ENCODE results near the gene PP2D1. TPM values are rescaled to one million over a fixed set of nuclear protein-coding genes. Genes with fewer than 3 reads are reported as not detected.

PP2D1 gene
- total and polyA plus RNA-seq, 9 donors, result 0.12 to 0.37 (median 0.21) TPM; not detected in 1

DNA sequence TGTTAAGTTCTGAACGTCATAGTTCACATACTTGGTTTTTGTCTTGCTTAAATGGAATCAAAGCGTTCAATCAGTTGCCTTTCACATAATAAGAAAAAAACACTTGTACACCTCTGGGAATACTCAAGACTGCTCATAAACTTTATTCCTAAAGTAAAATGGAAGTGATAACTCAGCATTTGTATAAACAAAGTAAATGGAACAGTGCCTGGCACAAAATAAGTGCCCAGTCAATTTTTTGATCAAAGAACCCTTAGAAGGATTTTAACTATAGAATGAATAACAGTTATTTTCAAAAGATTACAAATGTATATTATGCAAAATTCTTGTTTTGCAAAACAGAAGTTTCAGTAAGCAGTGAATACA is 63.9 kb downstream of the PP2D1 start:
- WGBS (ENCODE audit: insufficient coverage), result no CpG with 5 or more reads among the region's 2 CpGs
- Histone ChIP-seq H3K36me3 (ENCODE audit: control insufficient read depth, insufficient read depth, low read length) (peaks cover 10% of the 10 kb centered on the region), H3K27me3 (ENCODE audit: control insufficient read depth, insufficient read depth, low read length) (no peaks in the 10 kb centered on the region), H3K9me3 (replicated peaks; ENCODE audit: control insufficient read depth, low read depth, low read length) (no peaks in the 10 kb centered on the region), H3K27ac (ENCODE audit: low read length) (peak overlapping the region; percentile 99), H3K4me1 (ENCODE audit: control insufficient read depth, insufficient read depth, low read length) (peaks cover 8% of the 10 kb centered on the region), H3K4me3 (ENCODE audit: low read length) (peak overlapping the region; percentile 98)
- DNase-seq, result no peak

DNA sequence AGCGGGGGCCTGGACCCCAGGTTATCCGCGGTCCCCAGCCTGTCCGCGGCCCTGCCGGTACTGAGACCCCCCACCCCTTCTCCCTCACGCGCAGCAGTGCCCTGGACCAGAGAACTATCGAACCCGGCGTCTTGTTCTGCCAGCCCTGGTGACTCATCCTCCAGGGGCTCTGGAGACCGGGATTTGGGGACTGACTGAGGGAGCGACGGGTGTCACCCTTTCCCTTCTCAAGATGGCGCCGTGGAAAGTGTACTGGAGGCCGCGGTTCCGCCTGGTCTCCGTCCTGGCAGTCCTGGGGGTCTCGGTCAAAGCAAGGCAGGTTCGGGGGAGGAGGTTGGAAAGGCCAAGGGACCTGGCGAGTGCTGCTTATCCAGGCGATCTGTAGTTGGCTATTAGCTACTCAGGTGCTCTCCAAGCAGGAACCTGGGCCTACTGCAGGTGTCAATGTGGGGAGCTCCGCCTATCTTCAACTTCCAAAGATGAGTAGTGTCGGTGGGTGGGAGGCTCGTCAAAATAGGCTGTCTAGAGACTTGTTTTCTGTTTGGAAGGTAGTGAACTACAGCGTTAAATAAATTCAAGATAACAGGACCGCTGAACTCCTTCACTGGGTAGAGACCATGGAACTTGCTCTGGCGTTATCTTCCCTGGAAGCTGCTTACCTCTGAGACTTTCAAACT is 64.4 kb downstream of the PP2D1 start:
- 0% methylated on average over 10 of the region's 30 CpGs for WGBS (ENCODE audit: insufficient coverage)
- Histone ChIP-seq H3K27ac (ENCODE audit: low read length) (peak overlapping the region; percentile 99), H3K4me3 (ENCODE audit: low read length) (peak overlapping the region; percentile 98), H3K4me1 (ENCODE audit: control insufficient read depth, insufficient read depth, low read length) (peaks cover 8% of the 10 kb centered on the region), H3K36me3 (ENCODE audit: control insufficient read depth, insufficient read depth, low read length) (peaks cover 10% of the 10 kb centered on the region), H3K9me3 (replicated peaks; ENCODE audit: control insufficient read depth, low read depth, low read length) (no peaks in the 10 kb centered on the region), H3K27me3 (ENCODE audit: control insufficient read depth, insufficient read depth, low read length) (no peaks in the 10 kb centered on the region)
- peak; percentile 69 for DNase-seq

DNA sequence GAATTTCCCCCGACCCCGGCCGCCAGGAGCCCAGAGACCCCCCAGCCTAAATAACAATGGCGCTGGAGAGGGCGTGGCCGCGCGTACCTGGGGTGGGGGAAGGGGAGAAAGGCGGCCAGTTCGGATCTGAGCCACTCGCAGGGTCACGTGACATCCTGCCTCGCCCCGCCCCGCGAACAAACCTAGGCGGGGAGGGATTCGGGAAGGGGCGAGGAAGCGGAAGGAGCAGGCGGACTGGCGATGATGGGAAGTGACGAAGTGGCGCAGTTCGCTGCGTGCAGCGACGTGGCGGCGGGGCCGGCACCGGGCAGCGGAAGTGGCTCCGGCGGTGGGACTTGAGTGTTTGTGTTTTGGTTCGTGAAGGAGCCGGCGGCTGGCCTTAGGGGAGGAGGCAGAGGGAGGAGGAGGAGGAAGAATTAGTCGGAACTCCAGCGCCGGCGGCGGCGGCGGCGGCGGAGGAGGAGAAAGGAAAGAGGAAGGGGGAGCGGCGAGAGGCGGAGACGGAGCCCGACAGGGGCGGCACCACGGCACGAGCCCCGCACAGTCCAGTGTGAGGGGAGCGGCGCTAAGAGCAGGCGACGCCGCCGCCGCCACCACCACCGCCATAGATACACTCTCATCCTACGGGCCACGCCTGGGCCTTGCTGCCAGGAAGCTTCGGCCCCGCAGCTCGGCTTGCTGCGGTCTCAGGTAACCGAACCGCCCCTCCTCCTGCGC is 65.1 kb downstream of the PP2D1 start, which contains the start of gene RAB5A:
Gene RAB5A, plus strand, starts transcription at position 266 of the 717 bp plus-strand sequence. CDS start 3,802 bp downstream, outside the sequence.
- Histone ChIP-seq H3K9me3 (replicated peaks; ENCODE audit: control insufficient read depth, low read depth, low read length) (no peaks in the 10 kb centered on the region), H3K27me3 (ENCODE audit: control insufficient read depth, insufficient read depth, low read length) (no peaks in the 10 kb centered on the region), H3K27ac (ENCODE audit: low read length) (peak within 1 kb of the TSS; percentile 99), H3K4me1 (ENCODE audit: control insufficient read depth, insufficient read depth, low read length) (peaks cover 8% of the 10 kb centered on the region), H3K36me3 (ENCODE audit: control insufficient read depth, insufficient read depth, low read length) (peaks cover 7% of the 10 kb centered on the region), H3K4me3 (ENCODE audit: low read length) (peak within 1 kb of the TSS; percentile 98)
- WGBS (ENCODE audit: insufficient coverage), result under 1% methylated on average over 51 of the region's 73 CpGs
- peak; percentile 99 for DNase-seq

DNA sequence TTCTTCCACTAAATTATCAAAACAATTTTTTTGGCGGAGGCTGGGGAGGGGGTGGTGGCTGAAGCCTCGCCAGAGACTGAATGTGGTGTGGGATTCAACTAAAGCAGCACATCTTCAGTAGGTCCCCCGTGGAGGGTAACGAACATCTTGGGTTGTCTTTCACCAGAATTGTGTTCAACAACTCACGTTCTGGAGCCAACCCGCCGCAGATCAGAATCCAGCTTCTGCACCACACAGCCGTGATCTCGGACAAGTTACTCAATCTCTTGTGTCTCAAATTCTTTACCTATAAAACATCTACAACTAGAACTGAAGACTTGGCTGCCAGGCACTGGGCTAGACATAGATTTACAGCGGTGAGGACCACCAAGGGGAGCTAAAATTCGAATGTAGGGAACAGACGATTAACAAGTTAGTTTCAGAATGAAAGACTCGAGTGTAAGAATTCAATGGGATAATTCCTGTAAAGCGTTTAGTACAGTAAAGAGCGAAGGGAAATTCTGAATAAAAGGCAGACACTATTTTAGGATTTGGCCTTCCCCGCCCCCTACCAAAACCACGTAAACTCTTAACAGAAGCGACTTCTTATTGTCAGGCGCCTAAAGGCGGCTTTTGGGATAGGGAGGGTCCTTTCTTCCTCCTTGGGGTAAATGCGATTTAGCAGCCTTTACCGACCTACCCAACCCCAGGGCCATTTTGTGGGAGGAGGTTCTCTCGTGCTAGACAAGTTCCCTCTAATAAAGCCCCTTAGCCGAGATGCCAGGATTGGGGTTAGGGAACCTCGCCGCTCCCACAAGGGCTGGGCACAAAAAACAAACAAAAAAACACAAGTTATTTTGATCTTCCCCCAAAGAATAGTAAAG is 65.9 kb downstream of the PP2D1 start:
- DNase-seq, result peak; percentile 21
- Histone ChIP-seq H3K36me3 (ENCODE audit: control insufficient read depth, insufficient read depth, low read length) (no peaks in the 10 kb centered on the region), H3K9me3 (replicated peaks; ENCODE audit: control insufficient read depth, low read depth, low read length) (no peaks in the 10 kb centered on the region), H3K4me1 (ENCODE audit: control insufficient read depth, insufficient read depth, low read length) (peaks cover 8% of the 10 kb centered on the region), H3K4me3 (ENCODE audit: low read length) (peak overlapping the region; percentile 98), H3K27ac (ENCODE audit: low read length) (peak overlapping the region; percentile 99), H3K27me3 (ENCODE audit: control insufficient read depth, insufficient read depth, low read length) (no peaks in the 10 kb centered on the region)
- WGBS (ENCODE audit: insufficient coverage), result 72% methylated on average over 9 of the region's 26 CpGs

DNA sequence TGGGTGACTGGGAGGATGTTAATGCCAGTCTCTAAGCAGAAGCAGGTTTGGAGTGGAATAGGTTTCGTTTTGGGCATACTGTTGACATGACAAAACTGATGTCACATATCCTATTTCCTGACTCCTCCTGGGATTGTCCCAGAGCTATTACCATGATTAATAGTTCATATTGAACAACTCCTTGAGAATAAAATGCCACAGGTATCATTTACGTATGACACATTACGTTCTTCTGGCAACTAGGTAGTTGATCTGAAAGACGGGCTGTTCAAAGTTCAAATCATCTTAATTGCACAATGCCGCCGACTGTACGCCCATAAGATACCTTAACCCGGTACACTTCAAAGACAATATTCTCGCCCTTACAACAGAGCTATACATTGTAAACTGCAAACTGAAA is 66.5 kb downstream of the PP2D1 start:
- Histone ChIP-seq H3K36me3 (ENCODE audit: control insufficient read depth, insufficient read depth, low read length) (no peaks in the 10 kb centered on the region), H3K4me3 (ENCODE audit: low read length) (no peak overlapping the region), H3K9me3 (replicated peaks; ENCODE audit: control insufficient read depth, low read depth, low read length) (no peaks in the 10 kb centered on the region), H3K27ac (ENCODE audit: low read length) (no peak overlapping the region), H3K4me1 (ENCODE audit: control insufficient read depth, insufficient read depth, low read length) (peaks cover 8% of the 10 kb centered on the region), H3K27me3 (ENCODE audit: control insufficient read depth, insufficient read depth, low read length) (no peaks in the 10 kb centered on the region)
- no CpG with 5 or more reads among the region's 9 CpGs for WGBS (ENCODE audit: insufficient coverage)
- DNase-seq, result no peak

DNA sequence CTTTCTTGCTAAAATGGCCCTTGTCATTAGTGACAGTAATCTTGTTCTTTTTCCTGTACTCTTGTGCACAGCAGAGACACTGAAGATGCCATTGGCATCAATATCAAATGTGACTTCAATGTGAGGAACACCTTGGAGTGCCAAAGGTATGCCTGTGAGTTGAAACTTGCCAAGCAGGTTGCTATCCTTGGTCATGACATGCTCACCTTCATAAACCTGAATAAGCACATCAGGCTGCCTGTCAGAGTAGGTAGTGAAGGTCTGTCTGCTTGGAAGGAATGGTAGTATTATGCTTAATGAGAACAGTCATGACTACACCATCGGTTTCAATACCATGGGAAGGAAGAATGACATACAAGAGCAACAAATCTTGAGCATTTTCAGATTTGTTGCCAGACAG is 71.4 kb downstream of the PP2D1 start:
- Histone ChIP-seq H3K27me3 (ENCODE audit: control insufficient read depth, insufficient read depth, low read length) (no peaks in the 10 kb centered on the region), H3K4me3 (ENCODE audit: low read length) (no peak overlapping the region), H3K36me3 (ENCODE audit: control insufficient read depth, insufficient read depth, low read length) (no peaks in the 10 kb centered on the region), H3K9me3 (replicated peaks; ENCODE audit: control insufficient read depth, low read depth, low read length) (no peaks in the 10 kb centered on the region), H3K27ac (ENCODE audit: low read length) (no peak overlapping the region), H3K4me1 (ENCODE audit: control insufficient read depth, insufficient read depth, low read length) (no peaks in the 10 kb centered on the region)
- no peak for DNase-seq
- WGBS (ENCODE audit: insufficient coverage), result no CpG with 5 or more reads among the region's 1 CpG

DNA sequence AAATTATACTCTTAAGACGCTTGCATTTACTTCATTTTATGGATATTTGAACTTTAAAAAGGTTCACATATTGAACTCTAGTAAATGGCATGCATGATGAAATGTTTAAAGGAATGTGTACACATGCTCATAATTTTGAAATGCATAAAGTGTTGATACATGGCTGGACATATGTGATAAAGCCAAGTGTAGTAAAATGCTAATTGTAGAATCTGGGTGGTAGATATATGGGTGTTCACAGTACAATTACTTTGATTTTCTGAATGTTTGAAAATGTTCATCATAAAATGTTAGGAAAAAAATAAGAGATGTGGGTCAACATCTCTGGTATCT is 73.8 kb downstream of the PP2D1 start:
- no peak overlapping the region for H3K27ac ChIP-seq (ENCODE audit: low read length)
- WGBS (ENCODE audit: insufficient coverage), result no CpG with 5 or more reads among the region's 1 CpG
- no peak overlapping the region for H3K4me3 ChIP-seq (ENCODE audit: low read length)
- no peaks in the 10 kb centered on the region for H3K4me1 ChIP-seq (ENCODE audit: control insufficient read depth, insufficient read depth, low read length)
- H3K27me3 ChIP-seq (ENCODE audit: control insufficient read depth, insufficient read depth, low read length), result peaks cover 4% of the 10 kb centered on the region
- no peaks in the 10 kb centered on the region for H3K36me3 ChIP-seq (ENCODE audit: control insufficient read depth, insufficient read depth, low read length)
- no peak for DNase-seq
- no peaks in the 10 kb centered on the region for H3K9me3 ChIP-seq (replicated peaks; ENCODE audit: control insufficient read depth, low read depth, low read length)

DNA sequence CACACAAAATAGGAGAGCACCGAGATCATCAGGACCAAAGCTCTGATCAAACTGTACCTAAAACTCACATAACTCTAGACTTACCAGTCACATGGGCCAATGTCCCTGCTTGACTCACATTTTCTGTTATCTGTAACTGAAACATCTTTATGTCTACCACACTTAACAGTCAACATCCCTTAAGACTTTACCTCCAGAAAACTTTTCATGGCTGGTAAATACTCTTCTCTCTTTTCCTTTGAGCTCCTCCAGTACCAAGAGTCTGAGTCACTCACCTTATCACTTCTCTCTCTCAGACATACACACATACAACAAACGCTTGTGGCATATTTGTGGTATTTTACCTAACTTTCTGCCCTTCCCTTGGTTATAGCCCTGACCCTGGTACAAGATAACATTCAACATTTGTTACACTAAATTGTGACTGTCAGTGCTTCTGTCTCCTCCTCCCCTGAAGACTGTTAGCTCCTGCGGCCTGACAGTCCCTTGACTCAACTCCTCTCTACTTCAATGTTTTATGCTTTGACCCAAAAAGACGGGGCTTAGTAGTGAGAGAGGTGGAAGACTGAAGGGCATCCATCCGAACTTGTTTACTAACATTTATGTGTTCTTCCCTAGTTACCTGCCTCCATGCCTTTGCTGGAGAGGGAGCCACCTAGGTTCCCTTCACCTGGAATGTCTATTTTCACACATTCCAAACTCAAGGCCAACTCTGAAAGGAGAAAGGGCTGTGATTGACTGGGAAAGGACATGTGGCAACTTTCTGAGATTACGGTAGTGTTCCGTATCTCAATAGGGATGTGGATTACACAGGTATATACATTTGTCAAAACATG is 74.4 kb downstream of the PP2D1 start:
- Histone ChIP-seq H3K27ac (ENCODE audit: low read length) (no peak overlapping the region), H3K27me3 (ENCODE audit: control insufficient read depth, insufficient read depth, low read length) (peaks cover 4% of the 10 kb centered on the region), H3K36me3 (ENCODE audit: control insufficient read depth, insufficient read depth, low read length) (no peaks in the 10 kb centered on the region), H3K4me3 (ENCODE audit: low read length) (no peak overlapping the region), H3K9me3 (replicated peaks; ENCODE audit: control insufficient read depth, low read depth, low read length) (no peaks in the 10 kb centered on the region), H3K4me1 (ENCODE audit: control insufficient read depth, insufficient read depth, low read length) (no peaks in the 10 kb centered on the region)
- DNase-seq, result no peak
- 42% methylated on average over 2 of the region's 7 CpGs for WGBS (ENCODE audit: insufficient coverage)
